NCI-H146 treated with DMSO at 0.1 percent for 48 hours (cell line): ENCODE measurements around the gene FAM187B.
"Not testable (repeated sequence)": the region's sequence is repeated elsewhere in the genome, so short reads cannot be mapped to it uniquely, and the experiment has no call there.

ENCODE experiments used
- DNase-seq: peaks from one replicate; lab custom pipeline; 2025; ENCODE audit not compliant: unreplicated experiment; lab: John Stamatoyannopoulos, UW

The FAM187B gene

GRCh38 chr19:35213663-35214632 lies 14.6 kb downstream of the FAM187B start:
- peak; percentile 49 for DNase-seq

DNA sequence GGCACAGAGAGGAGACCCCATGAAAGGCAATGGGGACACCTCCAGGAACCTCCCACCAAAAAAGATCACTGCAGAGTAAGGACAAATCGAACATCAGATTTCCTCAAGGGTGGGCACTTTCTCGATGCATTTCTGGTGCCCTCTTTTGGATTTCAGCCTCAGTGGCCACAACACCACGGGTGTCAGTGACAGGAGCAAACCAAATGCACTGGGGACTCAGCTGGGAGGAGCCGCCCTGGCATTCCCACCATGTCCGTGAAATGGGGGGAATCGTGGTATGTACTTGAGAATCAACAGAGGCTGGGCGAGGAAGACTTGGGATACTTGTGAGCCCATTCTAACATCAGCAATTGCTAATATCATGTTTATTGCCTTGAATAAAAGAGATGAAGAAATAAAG lies 16.3 kb downstream of the FAM187B start:
- no peak for DNase-seq

DNA sequence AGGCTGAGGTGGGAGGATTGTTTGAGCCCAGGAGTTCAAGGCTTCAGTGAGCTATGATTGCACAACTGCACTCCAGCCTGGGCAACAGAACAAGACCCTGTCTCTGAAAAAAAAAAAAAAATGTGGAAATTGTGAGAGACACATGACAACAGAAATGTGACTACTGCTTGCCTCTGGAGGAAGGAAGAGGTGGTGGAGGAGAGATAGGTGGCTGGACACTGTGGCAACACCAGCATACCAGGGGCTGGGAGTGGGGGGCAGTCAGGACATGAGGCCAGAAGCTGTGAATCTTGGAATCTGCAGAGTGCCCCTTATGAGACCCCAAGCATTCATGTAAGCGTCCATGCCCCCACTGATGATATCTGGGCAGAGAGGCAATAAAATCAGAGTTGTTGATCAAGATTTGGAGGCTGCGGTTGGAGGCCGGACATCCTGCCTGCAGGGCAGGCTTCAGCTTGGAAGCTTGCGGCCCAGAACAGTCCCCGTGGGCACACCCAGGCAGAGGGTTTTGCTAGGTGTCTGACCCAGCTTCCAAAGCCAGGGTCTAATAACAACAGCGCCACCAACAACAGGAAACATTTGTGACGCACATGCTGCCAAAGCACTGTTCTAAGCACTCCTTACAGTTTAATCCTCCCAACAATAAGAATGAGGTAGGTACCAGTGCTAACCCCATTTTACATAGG lies 16.9 kb downstream of the FAM187B start:
- no peak for DNase-seq

GRCh38 chr19:35209646-35210045 lies 18.9 kb downstream of the FAM187B start:
- no peak for DNase-seq

DNA sequence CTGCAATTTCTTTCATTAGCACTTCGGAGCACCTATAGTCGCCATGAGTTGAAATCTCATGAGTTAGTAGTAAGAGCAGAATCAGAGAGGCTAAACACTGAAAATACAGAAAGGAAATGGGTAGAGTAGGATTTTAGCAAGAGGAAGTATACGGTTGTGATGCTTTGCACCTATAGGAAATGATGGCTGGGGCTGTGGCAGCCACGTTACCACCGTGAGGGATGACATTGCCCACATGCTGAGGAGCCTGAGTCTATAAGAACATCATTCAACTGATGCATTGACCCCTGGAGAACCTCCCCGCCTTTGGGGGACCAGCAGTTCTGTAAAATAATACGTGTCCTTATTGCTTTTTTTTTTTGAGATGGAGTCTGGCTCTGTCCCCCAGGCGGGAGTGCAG lies 20.4 kb downstream of the FAM187B start:
- DNase-seq, result no peak

DNA sequence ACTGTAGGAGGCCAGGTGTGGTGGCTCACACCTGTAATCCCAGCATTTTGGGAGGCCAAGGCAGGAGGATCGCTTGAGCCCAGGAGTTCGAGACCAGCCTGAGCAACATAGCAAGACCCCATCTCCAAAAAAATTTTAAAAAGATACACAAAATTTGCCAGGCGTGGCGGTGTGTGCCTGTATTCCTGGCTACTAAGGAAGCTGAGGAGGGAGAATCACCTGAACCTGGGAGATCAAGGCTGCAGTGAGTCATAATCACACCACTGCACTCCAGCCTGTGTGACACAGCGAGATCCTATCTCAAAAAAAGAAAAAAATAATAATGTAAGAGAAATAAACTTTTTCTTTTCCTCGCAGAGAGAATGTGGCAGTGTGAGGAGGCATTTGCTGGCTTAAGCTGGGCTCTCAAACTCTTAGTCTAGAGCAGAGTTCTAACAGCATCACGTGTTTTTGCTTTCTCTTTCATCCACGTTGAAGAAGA lies 21.1 kb downstream of the FAM187B start:
- DNase-seq, result no peak

DNA sequence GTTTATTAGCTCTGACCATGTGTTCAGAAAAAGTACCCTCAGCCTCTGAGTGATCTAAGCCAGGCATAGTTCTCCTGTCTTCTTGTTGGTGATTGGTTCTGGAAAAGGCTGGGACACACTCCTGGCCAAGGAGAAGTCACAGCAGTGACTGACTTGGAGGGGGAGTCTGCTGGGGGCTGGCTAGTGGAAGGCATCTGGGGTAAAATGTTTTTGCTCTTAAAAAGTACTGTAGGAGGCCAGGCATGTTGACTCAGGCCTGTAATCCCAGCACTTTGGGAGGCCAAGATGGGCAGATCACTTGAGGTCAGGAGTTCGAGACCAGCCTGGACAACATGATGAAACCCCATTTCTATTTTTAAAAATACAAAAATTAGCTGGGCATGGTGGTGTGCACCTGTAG lies 21.7 kb downstream of the FAM187B start:
- DNase-seq, result no peak

- DNase-seq, result no peak
These were observed 22.2 kb downstream of the FAM187B start for GRCh38 chr19:35206379-35206778.

DNA sequence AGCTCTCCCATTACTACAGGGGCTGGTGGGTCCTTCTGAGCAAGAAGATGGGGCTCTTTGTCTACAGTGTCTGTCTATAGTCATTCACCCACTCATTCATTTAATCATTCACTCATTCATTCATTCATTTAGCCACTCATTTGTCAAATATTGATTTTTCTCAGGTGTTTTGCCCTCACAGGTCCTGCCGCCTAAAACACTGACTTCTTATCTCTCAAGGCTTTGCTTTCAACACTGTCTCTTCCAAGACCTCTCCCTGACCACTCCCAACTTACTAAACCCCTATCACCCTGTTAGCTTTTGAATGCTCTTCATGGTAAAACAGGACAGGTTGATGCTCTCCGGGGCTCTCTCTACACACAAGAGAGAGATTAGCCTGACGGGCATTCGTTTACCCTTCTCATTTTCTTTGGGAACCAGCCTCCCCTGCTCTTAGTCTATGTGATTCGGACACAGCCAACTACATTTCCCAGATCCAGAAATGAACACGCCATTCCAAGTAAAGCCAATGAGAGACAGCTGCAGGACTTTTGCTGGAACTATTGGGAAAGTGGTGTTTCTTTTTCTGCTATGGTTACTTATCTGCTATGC lies 22.7 kb downstream of the FAM187B start:
- DNase-seq, result no peak

DNA sequence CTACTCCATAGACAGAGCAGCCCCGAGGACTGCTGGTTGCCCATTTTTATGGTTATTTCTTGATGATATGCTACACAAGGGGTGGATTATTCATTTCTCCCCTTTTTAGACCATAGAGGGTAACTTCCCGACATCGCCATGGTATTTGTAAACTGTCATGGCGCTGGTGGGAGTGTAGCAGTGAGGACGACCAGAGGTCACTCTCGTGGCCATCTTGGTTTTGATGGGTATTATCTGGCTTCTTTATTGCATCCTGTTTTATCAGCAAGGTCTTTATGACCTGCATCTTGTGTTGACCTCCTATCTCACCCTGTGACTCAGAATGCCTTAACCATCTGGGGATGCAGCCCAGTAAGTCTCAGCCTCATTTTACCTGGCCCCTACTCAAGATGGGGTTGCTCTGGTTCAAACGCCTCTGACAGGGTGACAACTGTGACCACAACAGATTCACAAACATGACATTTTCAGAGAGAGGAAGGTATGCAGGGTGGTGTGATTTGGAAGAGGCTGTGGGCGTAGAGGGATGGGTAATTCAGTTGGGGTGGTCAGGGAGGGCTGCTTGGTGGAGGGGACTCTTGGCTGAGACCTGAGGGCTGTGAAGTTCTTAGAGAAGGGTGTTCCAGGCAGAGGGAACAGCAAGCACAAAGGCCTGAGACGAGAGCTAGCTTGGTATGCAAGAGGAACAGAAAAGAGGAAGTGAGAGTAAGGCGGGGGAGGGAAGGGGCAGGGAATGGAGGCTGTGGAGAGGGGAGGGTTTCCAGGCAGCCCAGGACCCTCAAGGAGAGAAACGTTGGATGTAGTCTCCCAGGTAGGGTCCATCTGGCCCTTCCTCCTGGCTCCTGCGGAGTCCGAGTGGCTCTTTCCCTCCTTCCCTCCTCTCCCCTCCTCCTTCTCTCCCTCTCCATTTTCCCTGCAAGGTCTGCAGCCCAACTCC lies 23.5 kb downstream of the FAM187B start:
- DNase-seq, result no peak

GRCh38 chr19:35202722-35203688 lies 25.5 kb downstream of the FAM187B start:
- no peak for DNase-seq

- no peak for DNase-seq
These were observed 29.1 kb downstream of the FAM187B start for GRCh38 chr19:35199481-35199880.

GRCh38 chr19:35196861-35197260 lies 31.7 kb downstream of the FAM187B start:
- DNase-seq, result not testable (repeated sequence)

DNA sequence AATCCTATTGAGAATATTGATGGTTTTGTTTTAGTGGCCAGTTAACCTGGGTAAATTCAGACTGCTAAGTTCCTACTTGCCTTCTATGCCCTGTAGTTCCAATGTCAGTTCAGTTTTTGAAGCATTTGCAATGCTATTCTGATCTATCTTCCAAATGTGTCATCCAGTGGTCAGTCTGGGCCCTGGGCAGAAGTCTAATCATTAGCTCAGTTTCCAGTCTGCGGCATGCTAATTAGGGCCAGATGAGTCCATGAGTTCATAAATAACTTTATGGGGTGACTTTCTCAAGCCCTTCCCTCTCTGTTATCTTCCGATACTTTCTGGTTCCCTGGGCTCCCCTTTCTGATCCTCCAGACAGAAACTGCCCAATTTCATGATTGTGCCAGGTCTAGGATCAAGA lies 32.7 kb downstream of the FAM187B start:
- no peak for DNase-seq

DNA sequence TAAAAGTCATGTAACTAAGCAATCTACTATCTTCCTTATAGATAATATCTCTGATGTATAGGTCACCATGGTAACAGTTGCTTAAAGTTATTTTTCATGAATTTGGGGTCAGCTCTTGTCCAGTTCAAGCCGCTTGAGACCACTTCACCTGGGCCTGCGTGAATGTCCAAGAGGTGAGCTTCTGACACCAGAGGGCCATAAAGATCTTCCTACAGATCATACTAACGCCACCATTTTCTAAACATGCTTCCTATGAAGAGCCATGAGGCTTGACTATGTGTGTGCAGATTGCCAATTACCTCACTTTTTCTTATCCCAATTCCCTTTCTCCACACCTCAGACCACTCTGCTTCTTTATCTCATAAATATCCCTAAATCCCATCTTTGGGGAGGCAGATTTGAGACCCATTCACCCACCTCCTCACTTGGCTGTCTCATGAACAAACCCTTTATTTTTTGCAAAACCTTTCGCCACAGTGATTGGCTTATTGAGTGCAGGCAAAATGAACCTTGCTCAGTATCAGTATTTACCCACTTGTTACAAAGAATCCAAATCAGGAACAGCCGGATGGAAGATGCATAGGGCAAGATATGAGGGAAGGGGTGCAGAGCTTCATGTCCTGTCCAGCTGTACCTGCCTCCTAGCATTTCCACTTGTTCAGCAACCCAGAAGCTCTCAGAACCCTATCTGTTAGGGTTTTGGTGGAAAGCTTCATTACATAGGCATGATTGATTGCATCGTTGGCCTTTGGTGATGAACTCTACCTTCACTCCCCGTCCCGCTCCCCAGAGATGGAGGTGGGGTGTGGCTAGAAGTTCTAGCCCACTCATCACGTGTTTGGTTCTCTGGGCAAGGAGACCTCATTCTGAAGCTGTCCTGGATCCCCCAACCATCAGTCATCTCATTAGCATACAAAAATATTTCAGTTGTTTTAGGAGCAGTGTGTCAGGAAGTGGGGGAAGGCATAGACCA lies 34.2 kb downstream of the FAM187B start:
- DNase-seq, result no peak

DNA sequence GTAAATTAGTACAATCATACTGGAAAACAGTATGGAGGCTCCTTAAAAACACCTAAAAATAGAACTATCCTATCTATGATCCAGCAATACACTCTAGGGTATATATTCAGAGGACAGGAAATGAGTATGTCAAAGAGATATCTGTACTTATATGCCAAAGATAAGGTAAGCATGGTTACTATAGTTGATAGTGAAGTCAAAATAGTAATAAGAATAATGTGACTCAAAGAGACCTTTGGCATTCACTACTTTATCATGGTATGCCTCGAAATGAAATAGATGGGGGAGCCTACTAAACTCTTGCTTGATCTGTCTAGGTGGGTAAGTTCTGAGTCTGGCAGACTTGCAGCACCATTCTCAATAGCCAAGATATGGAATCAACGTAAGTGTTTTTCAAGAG lies 43.7 kb downstream of the FAM187B start:
- DNase-seq, result no peak

GRCh38 chr19:35184267-35184666 lies 44.3 kb downstream of the FAM187B start:
- DNase-seq, result no peak

DNA sequence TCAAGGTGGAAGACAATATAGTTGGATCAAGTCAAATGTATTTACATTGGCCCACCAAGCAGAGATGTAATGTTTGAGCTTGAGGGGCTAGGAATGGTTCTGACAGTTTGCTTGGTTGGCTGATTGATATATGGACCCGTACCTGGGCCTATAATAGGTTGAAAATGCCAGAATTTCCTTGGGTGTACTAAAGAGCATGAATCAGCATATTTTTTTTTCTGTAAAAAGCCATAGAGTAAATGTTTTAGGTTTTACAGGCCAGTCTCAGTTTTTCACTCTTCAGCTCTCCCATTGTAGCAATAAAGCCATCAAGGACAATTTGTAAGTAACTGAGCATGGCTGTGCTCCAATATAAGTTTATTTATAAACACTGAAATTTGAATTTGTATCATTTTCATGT lies 47.2 kb downstream of the FAM187B start:
- DNase-seq, result no peak
